K562 treated with DMSO at 1 percent for 24 hours (cell line): ENCODE data around the gene NFIC. TPM values are rescaled to one million over a fixed set of nuclear protein-coding genes. Genes with fewer than 3 reads are reported as not detected.

Source experiments
- total RNA-seq: library from RNA; unstranded; fragments of 300-600 nt; gene quantifications from 2 replicates; pipeline ENCODE4 v1.2.3, GENCODE V29; 2022; ENCODE audit warnings: low read depth; ENCODE audit not compliant: insufficient read depth

The NFIC gene
- 33.9 and 36.4 TPM in 2 replicates for total RNA-seq

GRCh38 chr19:3365836-3366752, at the start of gene NFIC:
Gene NFIC (plus strand): TSS chr19:3366583. CDS start chr19:3366637, 54 bp downstream.

GRCh38 chr19:3480383-3481091, 114.2 kb downstream of the NFIC start, which contains the start of gene SMIM24:
Gene SMIM24 (minus strand): TSS chr19:3480525. CDS start chr19:3480463, 62 bp downstream.

GRCh38 chr19:3483226-3483628, 116.8 kb downstream of the NFIC start, which contains the start of gene SMIM44:
Gene SMIM44 (minus strand): TSS chr19:3483441. CDS start chr19:3483403, 38 bp downstream.

DNA sequence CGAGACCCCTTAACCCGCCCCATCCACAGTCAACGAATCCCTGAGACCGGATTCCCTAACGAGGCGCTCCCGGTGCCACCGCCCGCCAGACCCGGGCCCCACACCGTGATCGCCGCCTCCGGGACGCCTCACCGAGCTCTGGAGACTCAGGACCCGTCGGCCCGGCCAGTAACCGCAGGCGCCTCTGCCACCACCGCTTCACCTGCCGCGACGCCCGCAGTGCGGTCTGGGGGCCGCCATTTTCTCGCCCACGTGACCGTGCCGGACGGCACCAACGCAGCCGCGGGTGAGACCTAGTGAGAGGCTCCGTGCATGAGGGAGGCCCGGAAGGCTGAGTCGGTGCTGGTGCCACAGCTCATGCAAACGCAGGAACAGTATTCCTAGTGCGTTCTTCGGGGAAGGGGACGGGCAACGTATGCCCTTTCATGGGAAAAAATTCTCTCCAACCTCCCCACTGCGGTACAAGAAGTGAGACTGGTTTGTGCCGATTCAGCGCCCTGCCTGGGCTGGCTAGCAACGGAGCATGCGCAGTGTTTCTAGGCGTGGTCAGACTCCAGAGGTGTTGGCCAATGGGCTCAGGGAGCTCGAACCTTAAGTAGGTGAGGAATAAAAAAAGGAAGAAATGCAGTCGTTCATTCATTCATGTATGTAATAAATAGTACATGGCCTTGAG, 134.2 kb downstream of the NFIC start, which contains the start of gene DOHH:
Gene DOHH, minus strand, starts transcription at position 246 of the 673 bp plus-strand sequence. CDS start 3,860 bp downstream, outside the sequence.

DNA sequence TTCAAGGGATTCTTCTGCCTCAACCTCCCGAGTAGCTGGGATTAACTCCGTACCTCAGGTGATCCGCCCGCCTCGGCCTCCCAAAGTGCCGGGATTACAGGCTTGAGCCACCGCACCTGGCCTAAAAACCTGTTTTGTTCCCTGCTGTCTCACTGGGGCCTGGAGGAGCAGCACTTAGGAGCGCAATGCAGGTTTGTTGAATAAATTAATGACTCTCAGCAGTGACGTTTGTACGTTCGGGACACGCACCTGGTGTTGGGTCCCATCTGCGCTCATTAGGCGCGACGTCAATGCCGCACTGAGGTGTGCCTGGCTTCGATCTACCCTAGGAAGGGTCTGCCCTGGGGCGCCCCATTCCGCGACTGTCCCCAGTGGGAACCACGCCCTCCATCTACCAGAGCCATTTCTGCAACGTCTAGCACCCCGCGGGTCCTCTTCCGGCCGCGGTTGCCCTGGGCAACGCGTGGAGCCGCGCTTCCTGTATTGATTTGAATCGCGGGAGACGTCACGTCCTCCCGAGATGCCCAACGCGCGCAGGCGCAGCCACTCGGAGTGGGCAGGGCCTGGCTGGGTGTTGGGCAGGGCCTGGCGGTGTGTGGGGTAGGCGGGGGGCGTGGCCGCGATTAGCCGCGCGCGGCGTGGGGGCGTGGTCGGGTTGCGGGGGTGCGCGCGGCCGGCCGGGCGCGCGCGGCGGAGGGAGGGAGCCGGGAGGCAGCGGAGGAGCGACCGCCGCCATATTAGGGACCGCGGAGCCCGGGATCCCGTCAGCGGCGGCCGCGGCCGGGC, 139.4 kb downstream of the NFIC start, which contains the start of gene FZR1:
Gene FZR1, plus strand, starts transcription at position 714 of the 786 bp plus-strand sequence. CDS start 16,679 bp downstream, outside the sequence.

Other genes starting within 250 kb of the NFIC start
- gene GNA15, start 230.6 kb upstream of the NFIC start, total RNA-seq = 0.12 TPM in 1 of 2 replicates, not detected in the other
- not detected in 2 replicates for gene S1PR4, start 187.8 kb upstream of the NFIC start, total RNA-seq
- gene NCLN, start 180.7 kb upstream of the NFIC start, total RNA-seq = 59.6 and 71.6 TPM in 2 replicates
- gene CELF5, start 141.9 kb upstream of the NFIC start, total RNA-seq = 0.31 and 0.37 TPM in 2 replicates
- 0.61 and 1.8 TPM in 2 replicates for gene SMIM24, start 113.9 kb downstream of the NFIC start, total RNA-seq
- gene SMIM44, start 116.9 kb downstream of the NFIC start, total RNA-seq = not detected in 2 replicates
- gene DOHH, start 134.1 kb downstream of the NFIC start, total RNA-seq = 38.3 and 39.5 TPM in 2 replicates
- gene FZR1, start 139.7 kb downstream of the NFIC start, total RNA-seq = 46.7 and 49.0 TPM in 2 replicates
- not detected in 2 replicates for gene TEKTIP1, start 172.6 kb downstream of the NFIC start, total RNA-seq
- 162 and 181 TPM in 2 replicates for gene MFSD12, start 191.0 kb downstream of the NFIC start, total RNA-seq
- gene HMG20B, start 206.4 kb downstream of the NFIC start, total RNA-seq = 267 and 277 TPM in 2 replicates
- gene GIPC3, start 218.9 kb downstream of the NFIC start, total RNA-seq = 2.8 and 3.8 TPM in 2 replicates
- gene TBXA2R, start 240.3 kb downstream of the NFIC start, total RNA-seq = 22.2 and 25.4 TPM in 2 replicates